ENCODE measurements around the gene HINT1. TPM values are rescaled to one million over a fixed set of nuclear protein-coding genes. Genes with fewer than 3 reads are reported as not detected.

The HINT1 gene
- 368 and 393 TPM in 2 replicates for total RNA-seq (2021)
- Bru-seq, nascent RNA = percentile 98 among the genes with signal in this experiment
- percentile 96 among the genes with signal in this experiment for BruChase-seq, experiment 1, labeled RNA remaining after a 2-hour chase
- BruChase-seq, experiment 2, labeled RNA remaining after a 6-hour chase = percentile 97 among the genes with signal in this experiment
- long read RNA-seq, transcript HINT1-204 (2 exons, 681 nt) = minor isoform, 5 of 499 reads
- long read RNA-seq, transcript HINT1-209 (3 exons, 656 nt) = minor isoform, 5 of 499 reads
- long read RNA-seq, transcript HINT1-201 (3 exons, 1,081 nt) = major isoform, 478 of 499 reads
- long read RNA-seq, partial matches to known transcripts = 1 of 499 reads
- long read RNA-seq, other reads (novel, unspliced or antisense) = 5 of 499 reads

GRCh38 chr5:131165119-131165727, at the start of gene HINT1:
HINT1 (minus strand) TSS chr5:131165256; CDS start chr5:131165205, 51 bp downstream.
- Histone ChIP-seq H3K36me3 (ENCODE audit: insufficient read depth, low read length, poor library complexity, severe bottlenecking) (peaks cover 25% of the 10 kb centered on the region), H3K4me3 (ENCODE audit: low read depth, low read length, poor library complexity, severe bottlenecking) (peak within 1 kb of the TSS; percentile 86), H3K27me3 (replicated peaks; ENCODE audit: insufficient read depth, low read depth, low read length, poor library complexity) (no peaks in the 10 kb centered on the region), H3K9me3 (ENCODE audit: low read depth, low read length, poor library complexity, severe bottlenecking) (no peaks in the 10 kb centered on the region), H3K27ac (ENCODE audit: low read depth, low read length, poor library complexity, severe bottlenecking) (peak within 1 kb of the TSS; percentile 89), H3K4me1 (ENCODE audit: insufficient read depth, low read length, poor library complexity, severe bottlenecking) (peaks cover 10% of the 10 kb centered on the region)
- POLR2A ChIA-PET (ENCODE audit: low non-redundant PET) = no interaction called here
- CTCF ChIA-PET = no interaction called here
- DNase-seq (ENCODE audit: low spot score) = peak; percentile 93
- no TSS peak for BruUV-seq (replicated peaks)
- intact Hi-C loops (cut with micrococcal nuclease; ENCODE audit: unreplicated experiment) = no loop called here
- TF ChIP-seq, protein P1, sequence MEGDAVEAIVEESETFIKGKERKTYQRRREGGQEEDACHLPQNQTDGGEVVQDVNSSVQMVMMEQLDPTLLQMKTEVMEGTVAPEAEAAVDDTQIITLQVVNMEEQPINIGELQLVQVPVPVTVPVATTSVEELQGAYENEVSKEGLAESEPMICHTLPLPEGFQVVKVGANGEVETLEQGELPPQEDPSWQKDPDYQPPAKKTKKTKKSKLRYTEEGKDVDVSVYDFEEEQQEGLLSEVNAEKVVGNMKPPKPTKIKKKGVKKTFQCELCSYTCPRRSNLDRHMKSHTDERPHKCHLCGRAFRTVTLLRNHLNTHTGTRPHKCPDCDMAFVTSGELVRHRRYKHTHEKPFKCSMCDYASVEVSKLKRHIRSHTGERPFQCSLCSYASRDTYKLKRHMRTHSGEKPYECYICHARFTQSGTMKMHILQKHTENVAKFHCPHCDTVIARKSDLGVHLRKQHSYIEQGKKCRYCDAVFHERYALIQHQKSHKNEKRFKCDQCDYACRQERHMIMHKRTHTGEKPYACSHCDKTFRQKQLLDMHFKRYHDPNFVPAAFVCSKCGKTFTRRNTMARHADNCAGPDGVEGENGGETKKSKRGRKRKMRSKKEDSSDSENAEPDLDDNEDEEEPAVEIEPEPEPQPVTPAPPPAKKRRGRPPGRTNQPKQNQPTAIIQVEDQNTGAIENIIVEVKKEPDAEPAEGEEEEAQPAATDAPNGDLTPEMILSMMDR (conservative IDR thresholded peaks at IDR 0.05; ENCODE audit: low read depth, low read length) = peak; percentile 41
- TF ChIP-seq EZH2 (IDR thresholded peaks at IDR 0.05; ENCODE audit: borderline replicate concordance, low read depth, low read length, poor library complexity, severe bottlenecking) = no peak

- Histone ChIP-seq H3K27ac (ENCODE audit: low read depth, low read length, poor library complexity, severe bottlenecking) (no peak overlapping the region), H3K4me3 (ENCODE audit: low read depth, low read length, poor library complexity, severe bottlenecking) (no peak overlapping the region), H3K27me3 (replicated peaks; ENCODE audit: insufficient read depth, low read depth, low read length, poor library complexity) (no peaks in the 10 kb centered on the region), H3K9me3 (ENCODE audit: low read depth, low read length, poor library complexity, severe bottlenecking) (no peaks in the 10 kb centered on the region), H3K36me3 (ENCODE audit: insufficient read depth, low read length, poor library complexity, severe bottlenecking) (no peaks in the 10 kb centered on the region), H3K4me1 (ENCODE audit: insufficient read depth, low read length, poor library complexity, severe bottlenecking) (no peaks in the 10 kb centered on the region)
- no peak for TF ChIP-seq EZH2 (IDR thresholded peaks at IDR 0.05; ENCODE audit: borderline replicate concordance, low read depth, low read length, poor library complexity, severe bottlenecking)
- TF ChIP-seq, protein P1 (conservative IDR thresholded peaks at IDR 0.05; ENCODE audit: low read depth, low read length) = no peak
- CTCF ChIA-PET = no interaction called here
- intact Hi-C loops (cut with micrococcal nuclease; ENCODE audit: unreplicated experiment) = no loop called here
- no peak for DNase-seq (ENCODE audit: low spot score)
- POLR2A ChIA-PET (ENCODE audit: low non-redundant PET) = interaction anchor here (0.6 kb wide), 1 partner anchor 436 kb away, joined by 4 read pairs; no protein-coding TSS in a partner anchor
- BruUV-seq (replicated peaks) = no TSS peak
Observed at GRCh38 chr5:131214609-131215227, 49.7 kb upstream of the HINT1 start.

- CTCF ChIA-PET = no interaction called here
Observed at GRCh38 chr5:131212471-131213021, 47.5 kb upstream of the HINT1 start.

More at GRCh38 chr5:131212471-131213021, 47.5 kb upstream of the HINT1 start:
- Histone ChIP-seq H3K27me3 (replicated peaks; ENCODE audit: insufficient read depth, low read depth, low read length, poor library complexity) (no peaks in the 10 kb centered on the region), H3K4me3 (ENCODE audit: low read depth, low read length, poor library complexity, severe bottlenecking) (no peak overlapping the region), H3K27ac (ENCODE audit: low read depth, low read length, poor library complexity, severe bottlenecking) (no peak overlapping the region), H3K4me1 (ENCODE audit: insufficient read depth, low read length, poor library complexity, severe bottlenecking) (no peaks in the 10 kb centered on the region), H3K36me3 (ENCODE audit: insufficient read depth, low read length, poor library complexity, severe bottlenecking) (no peaks in the 10 kb centered on the region), H3K9me3 (ENCODE audit: low read depth, low read length, poor library complexity, severe bottlenecking) (no peaks in the 10 kb centered on the region)
- BruUV-seq (replicated peaks) = no TSS peak
- POLR2A ChIA-PET (ENCODE audit: low non-redundant PET) = no interaction called here
- DNase-seq (ENCODE audit: low spot score) = no peak
- intact Hi-C loops (cut with micrococcal nuclease; ENCODE audit: unreplicated experiment) = no loop called here
- TF ChIP-seq, protein P1 (conservative IDR thresholded peaks at IDR 0.05; ENCODE audit: low read depth, low read length) = no peak
- no peak for TF ChIP-seq EZH2 (IDR thresholded peaks at IDR 0.05; ENCODE audit: borderline replicate concordance, low read depth, low read length, poor library complexity, severe bottlenecking)
